ENCODE results near the gene FOXA1.

- TF ChIP-seq, protein P1, sequence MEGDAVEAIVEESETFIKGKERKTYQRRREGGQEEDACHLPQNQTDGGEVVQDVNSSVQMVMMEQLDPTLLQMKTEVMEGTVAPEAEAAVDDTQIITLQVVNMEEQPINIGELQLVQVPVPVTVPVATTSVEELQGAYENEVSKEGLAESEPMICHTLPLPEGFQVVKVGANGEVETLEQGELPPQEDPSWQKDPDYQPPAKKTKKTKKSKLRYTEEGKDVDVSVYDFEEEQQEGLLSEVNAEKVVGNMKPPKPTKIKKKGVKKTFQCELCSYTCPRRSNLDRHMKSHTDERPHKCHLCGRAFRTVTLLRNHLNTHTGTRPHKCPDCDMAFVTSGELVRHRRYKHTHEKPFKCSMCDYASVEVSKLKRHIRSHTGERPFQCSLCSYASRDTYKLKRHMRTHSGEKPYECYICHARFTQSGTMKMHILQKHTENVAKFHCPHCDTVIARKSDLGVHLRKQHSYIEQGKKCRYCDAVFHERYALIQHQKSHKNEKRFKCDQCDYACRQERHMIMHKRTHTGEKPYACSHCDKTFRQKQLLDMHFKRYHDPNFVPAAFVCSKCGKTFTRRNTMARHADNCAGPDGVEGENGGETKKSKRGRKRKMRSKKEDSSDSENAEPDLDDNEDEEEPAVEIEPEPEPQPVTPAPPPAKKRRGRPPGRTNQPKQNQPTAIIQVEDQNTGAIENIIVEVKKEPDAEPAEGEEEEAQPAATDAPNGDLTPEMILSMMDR (IDR thresholded peaks at IDR 0.05; ENCODE audit: low read length): no peak
- TF ChIP-seq EZH2 (optimal IDR thresholded peaks at IDR 0.05; ENCODE audit: low read depth, low read length): no peak
Measured at GRCh38 chr14:37610945-37611523, 16.0 kb upstream of the FOXA1 start.

Data from MM.1S (cell line).